ENCODE results near the gene MRGPRF.

- TF ChIP-seq CTCF (IDR thresholded peaks at IDR 0.05), result no peak
- no peak for TF ChIP-seq POLR2A (IDR thresholded peaks at IDR 0.05)
These were observed 15.1 kb downstream of the MRGPRF start for GRCh38 chr11:68997995-68998348.

All from lower leg skin (tissue), 3 donors.